ENCODE data around the gene MRPS7.
"Not testable (repeated sequence)": the region's sequence is repeated elsewhere in the genome, so short reads cannot be mapped to it uniquely, and the experiment has no call there.

MRPS7 gene

GRCh38 chr17:75271233-75271954 lies 9.7 kb downstream of the MRPS7 start:
- intact Hi-C loops (cut with micrococcal nuclease) = loop anchor here (5.0 kb wide), 1 partner anchor 141 kb away; no protein-coding TSS in a partner anchor
- Mint-ChIP-seq H3K4me3 (peak overlapping the region; percentile 81), H3K27ac (peak overlapping the region; percentile 96), H3K27me3 (no peaks in the 10 kb centered on the region), H3K9me3 (no peaks in the 10 kb centered on the region), H3K4me1 (ENCODE audit: low read depth) (peaks cover 74% of the 10 kb centered on the region), H3K36me3 (ENCODE audit: low read depth) (peaks cover 84% of the 10 kb centered on the region)

DNA sequence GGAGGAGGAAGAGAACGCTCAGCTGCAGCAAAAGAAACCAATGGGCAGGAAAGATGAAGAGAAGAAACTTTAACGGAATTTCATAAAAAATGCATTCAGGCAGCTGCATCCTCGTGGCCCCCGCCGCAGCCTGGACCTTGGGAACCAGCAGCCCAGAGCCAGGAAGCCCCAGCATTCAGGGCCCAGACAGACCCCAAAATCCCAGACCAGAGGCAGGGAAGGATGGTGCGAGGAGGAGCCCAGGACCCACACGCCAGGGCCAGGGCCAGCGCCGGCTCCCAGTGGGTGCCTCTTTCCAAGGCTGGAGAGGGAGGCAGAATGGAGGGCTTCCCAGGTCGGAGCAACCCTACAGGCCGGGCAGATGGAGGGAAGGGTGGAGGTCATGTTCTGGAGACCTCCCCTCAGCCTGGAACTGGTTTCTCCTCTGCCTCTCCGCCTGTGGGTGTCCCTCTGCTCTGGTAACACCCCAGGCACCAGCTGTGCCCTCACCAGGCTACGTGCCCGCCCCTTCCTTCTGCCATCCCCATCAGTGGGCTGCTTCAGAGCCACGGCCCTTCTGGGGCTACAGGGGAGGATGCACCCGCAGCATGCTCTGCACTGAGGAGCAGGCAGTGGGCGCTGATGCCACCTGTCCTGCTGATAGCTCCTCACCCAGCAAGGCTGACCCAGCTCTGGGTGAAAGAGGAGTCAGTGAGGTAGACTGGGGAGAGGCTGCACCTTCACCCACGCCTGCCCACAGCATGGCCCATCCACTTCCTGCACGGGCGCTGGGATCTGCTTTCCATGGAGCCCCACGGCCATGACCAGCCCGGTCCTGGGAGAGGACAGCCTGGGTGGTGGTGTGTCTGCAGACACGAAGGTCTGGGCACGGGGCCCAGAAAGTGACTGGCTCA lies 10.5 kb downstream of the MRPS7 start:
- no peaks in the 10 kb centered on the region for H3K27me3 Mint-ChIP-seq
- peaks cover 66% of the 10 kb centered on the region for H3K4me1 Mint-ChIP-seq (ENCODE audit: low read depth)
- intact Hi-C loops (cut with micrococcal nuclease) = loop anchor here (5.0 kb wide), 1 partner anchor 140 kb away; no protein-coding TSS in a partner anchor
- H3K27ac Mint-ChIP-seq = peak overlapping the region; percentile 96
- no peaks in the 10 kb centered on the region for H3K9me3 Mint-ChIP-seq
- peaks cover 84% of the 10 kb centered on the region for H3K36me3 Mint-ChIP-seq (ENCODE audit: low read depth)
- H3K4me3 Mint-ChIP-seq = peak overlapping the region; percentile 81

DNA sequence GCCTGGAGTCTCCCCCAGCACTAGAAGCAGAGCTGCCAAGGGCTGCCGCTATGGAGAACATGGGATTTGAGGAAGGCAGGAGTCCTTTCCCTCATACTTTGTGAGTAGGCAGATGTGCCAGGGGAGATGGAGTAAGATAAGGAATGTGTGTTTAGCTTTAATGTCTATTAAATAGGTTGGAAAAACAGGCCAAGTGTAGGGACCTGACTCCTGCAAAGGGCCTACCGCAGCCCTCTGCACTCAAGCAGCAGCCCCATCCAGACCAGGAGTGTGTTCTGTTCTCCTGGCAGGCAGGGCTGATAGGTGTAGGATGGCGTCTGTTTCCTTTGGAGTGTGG lies 11.1 kb downstream of the MRPS7 start:
- Mint-ChIP-seq H3K4me1 (ENCODE audit: low read depth) (peaks cover 60% of the 10 kb centered on the region), H3K27me3 (no peaks in the 10 kb centered on the region), H3K4me3 (peak overlapping the region; percentile 81), H3K27ac (peak overlapping the region; percentile 96), H3K9me3 (no peaks in the 10 kb centered on the region), H3K36me3 (ENCODE audit: low read depth) (peaks cover 84% of the 10 kb centered on the region)
- intact Hi-C loops (cut with micrococcal nuclease) = loop anchor here (5.0 kb wide), 1 partner anchor 139 kb away; no protein-coding TSS in a partner anchor

DNA sequence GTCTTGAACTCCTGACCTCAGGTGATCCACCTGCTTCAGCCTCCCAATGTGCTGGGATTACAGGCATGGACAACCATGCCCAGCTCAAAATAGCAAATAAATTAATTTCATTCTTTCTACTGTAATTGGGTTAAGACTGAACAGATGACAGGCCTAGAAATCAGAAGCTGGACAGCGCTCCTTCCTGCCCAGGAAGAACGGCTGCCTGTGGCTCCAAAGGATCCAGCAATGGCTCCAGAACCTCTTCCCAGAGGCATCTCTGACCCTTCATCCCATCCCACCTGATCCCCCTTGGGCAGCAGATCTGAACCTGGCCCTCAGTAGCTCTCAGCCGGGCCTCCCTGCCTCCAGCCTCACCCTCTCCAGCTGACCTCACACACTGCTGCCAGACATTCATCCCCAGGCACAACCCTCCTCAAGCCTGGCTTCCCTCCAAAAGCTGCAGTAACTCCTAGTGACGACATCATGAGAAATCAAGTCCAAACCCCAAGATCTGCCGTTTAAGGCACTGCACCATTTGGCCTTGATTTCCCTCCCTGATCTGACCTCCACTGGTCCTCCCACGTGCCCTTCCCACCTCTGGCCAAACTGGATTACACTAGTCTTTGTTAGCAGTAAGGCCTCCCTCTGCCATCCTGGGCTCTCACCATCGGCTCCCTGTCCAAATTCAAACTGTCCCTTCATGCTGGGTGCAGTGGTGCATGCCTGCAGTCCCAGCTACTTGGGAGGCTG lies 12.5 kb downstream of the MRPS7 start:
- Mint-ChIP-seq H3K27me3 (no peaks in the 10 kb centered on the region), H3K27ac (no peak overlapping the region), H3K9me3 (no peaks in the 10 kb centered on the region), H3K4me1 (ENCODE audit: low read depth) (peaks cover 47% of the 10 kb centered on the region), H3K4me3 (no peak overlapping the region), H3K36me3 (ENCODE audit: low read depth) (peaks cover 90% of the 10 kb centered on the region)
- intact Hi-C loops (cut with micrococcal nuclease) = loop anchor here (5.0 kb wide), 1 partner anchor 138 kb away; no protein-coding TSS in a partner anchor

GRCh38 chr17:75277664-75278071 lies 16.0 kb downstream of the MRPS7 start:
- H3K36me3 Mint-ChIP-seq (ENCODE audit: low read depth) = peaks cover 99% of the 10 kb centered on the region
- intact Hi-C loops (cut with micrococcal nuclease) = no loop called here
- no peak overlapping the region for H3K4me3 Mint-ChIP-seq
- H3K27me3 Mint-ChIP-seq = no peaks in the 10 kb centered on the region
- H3K27ac Mint-ChIP-seq = no peak overlapping the region
- H3K4me1 Mint-ChIP-seq (ENCODE audit: low read depth) = peaks cover 22% of the 10 kb centered on the region
- no peaks in the 10 kb centered on the region for H3K9me3 Mint-ChIP-seq

GRCh38 chr17:75280189-75280588 lies 18.5 kb downstream of the MRPS7 start:
- H3K4me1 Mint-ChIP-seq (ENCODE audit: low read depth); H3K27me3 Mint-ChIP-seq; intact Hi-C loops (cut with micrococcal nuclease); H3K27ac Mint-ChIP-seq; H3K9me3 Mint-ChIP-seq; H3K4me3 Mint-ChIP-seq: not testable (repeated sequence)
- H3K36me3 Mint-ChIP-seq (ENCODE audit: low read depth) = peaks cover 98% of the 10 kb centered on the region

- H3K9me3 Mint-ChIP-seq = no peaks in the 10 kb centered on the region
- H3K4me1 Mint-ChIP-seq (ENCODE audit: low read depth) = peaks cover 36% of the 10 kb centered on the region
- no peak overlapping the region for H3K27ac Mint-ChIP-seq
- H3K27me3 Mint-ChIP-seq = no peaks in the 10 kb centered on the region
- peaks cover 94% of the 10 kb centered on the region for H3K36me3 Mint-ChIP-seq (ENCODE audit: low read depth)
- intact Hi-C loops (cut with micrococcal nuclease) = loop anchor here (5.0 kb wide), 1 partner anchor 37 kb away; no protein-coding TSS in a partner anchor
- no peak overlapping the region for H3K4me3 Mint-ChIP-seq
Observed at GRCh38 chr17:75285123-75285522, 23.4 kb downstream of the MRPS7 start.

DNA sequence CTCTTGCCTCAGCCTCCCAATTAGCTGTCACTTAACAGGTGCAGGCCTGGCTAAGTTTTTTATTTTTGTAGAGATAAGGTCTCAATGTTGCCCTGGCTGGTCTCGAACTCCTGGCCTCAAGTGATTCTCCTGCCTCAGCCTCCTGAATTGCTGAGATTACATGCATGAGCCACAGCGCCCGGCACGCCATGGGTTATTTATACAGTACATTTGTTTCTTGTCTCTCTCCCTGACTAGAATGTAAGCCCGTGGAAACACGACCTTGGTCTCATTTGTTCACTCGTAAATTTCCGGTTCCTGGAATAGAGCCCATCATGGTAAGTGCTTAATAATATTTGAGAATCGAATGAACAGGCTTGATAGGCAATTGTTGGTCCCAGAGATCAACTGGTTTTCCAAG lies 25.5 kb downstream of the MRPS7 start:
- Mint-ChIP-seq H3K4me3 (no peak overlapping the region), H3K9me3 (no peaks in the 10 kb centered on the region), H3K27ac (peak overlapping the region; percentile 97), H3K27me3 (no peaks in the 10 kb centered on the region), H3K4me1 (ENCODE audit: low read depth) (peaks cover 55% of the 10 kb centered on the region), H3K36me3 (ENCODE audit: low read depth) (peaks cover 73% of the 10 kb centered on the region)
- intact Hi-C loops (cut with micrococcal nuclease) = loop anchor here (5.0 kb wide), 1 partner anchor 35 kb away; no protein-coding TSS in a partner anchor

DNA sequence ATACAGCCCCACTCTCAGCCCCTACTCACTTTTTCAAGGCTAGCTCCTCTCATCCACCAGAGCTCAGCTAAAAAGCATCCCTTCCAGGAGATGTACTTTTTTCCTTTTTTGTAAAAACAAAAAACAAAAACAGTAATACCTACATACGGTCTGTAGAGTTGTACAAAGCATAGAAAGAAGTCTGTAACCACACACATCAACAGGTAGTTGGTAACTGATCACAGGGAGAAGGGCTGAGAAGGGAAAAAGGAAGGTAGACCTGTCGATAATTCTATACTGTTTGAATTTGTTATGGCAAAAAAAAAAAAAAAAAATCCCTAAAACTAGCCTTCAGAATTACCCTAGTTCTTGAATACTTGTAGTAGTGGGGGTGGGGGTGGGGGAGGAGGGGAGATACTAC lies 26.7 kb downstream of the MRPS7 start:
- Mint-ChIP-seq H3K27ac (peak overlapping the region; percentile 97), H3K4me1 (ENCODE audit: low read depth) (peaks cover 67% of the 10 kb centered on the region), H3K27me3 (no peaks in the 10 kb centered on the region), H3K9me3 (no peaks in the 10 kb centered on the region), H3K36me3 (ENCODE audit: low read depth) (peaks cover 64% of the 10 kb centered on the region), H3K4me3 (peak overlapping the region; percentile 92)
- intact Hi-C loops (cut with micrococcal nuclease) = loop anchor here (2.0 to 5.0 kb wide), 2 partner anchors 34 to 116 kb away; partner anchors contain the start of gene GRB2

DNA sequence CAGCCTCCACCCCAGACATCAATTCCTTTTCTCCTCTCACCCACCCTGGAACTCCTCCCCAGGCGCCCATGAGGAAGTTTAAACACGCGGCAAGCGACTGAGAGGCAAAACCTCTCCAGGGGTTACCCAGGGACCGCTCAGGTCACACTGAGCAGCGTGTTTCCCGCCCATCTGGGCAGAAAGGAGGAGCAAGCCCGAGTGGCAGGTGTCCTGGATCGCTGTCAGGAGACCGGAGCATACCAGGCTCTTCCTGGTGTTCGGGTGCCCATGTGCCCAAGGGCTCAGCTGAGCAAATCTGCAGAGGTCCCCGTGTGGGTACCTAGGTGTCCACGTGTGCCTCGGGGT lies 27.1 kb downstream of the MRPS7 start:
- no peaks in the 10 kb centered on the region for H3K9me3 Mint-ChIP-seq
- peaks cover 60% of the 10 kb centered on the region for H3K36me3 Mint-ChIP-seq (ENCODE audit: low read depth)
- peak overlapping the region; percentile 92 for H3K4me3 Mint-ChIP-seq
- H3K27me3 Mint-ChIP-seq = no peaks in the 10 kb centered on the region
- intact Hi-C loops (cut with micrococcal nuclease) = loop anchor here (2.0 to 5.0 kb wide), 2 partner anchors 34 to 116 kb away; partner anchors contain the start of gene GRB2
- H3K4me1 Mint-ChIP-seq (ENCODE audit: low read depth) = peaks cover 67% of the 10 kb centered on the region
- H3K27ac Mint-ChIP-seq = peak overlapping the region; percentile 97

DNA sequence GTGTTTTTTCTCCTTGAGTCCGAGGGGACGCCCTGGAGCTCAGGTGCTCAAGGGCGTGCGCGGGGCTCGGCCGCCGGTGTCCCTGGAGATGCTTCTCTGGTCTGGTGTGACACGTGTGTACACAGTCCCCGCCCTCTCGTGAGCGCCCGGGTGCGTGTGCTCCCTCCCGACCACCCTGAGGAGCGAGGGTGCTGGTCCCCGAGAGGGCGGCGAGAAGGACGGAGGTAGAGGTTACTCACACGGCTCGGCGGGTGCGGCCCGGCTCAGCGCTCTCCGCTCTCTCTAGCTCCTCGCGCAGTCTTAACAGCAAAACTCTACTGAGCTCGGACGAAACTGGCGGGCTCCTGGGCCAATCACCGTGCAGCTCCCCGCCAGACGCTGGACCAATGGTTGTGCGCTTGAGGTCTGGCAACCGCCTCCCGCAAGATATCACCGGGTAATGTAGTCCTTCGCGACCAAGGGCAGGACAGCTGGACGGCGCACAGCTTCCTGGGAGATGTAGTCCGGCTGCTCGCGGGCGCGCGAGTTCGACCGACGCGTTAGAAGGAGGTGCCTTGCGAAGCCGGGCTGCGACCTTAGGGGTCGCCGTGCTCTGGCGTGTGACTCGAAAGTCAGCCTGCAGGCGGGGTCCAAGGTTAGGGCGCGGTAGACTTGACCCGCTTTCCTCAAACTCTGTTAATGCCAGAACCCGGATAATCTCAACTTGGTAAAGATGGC lies 27.6 kb downstream of the MRPS7 start, which contains the start of gene SLC25A19:
TSS of gene SLC25A19 (minus strand) at position 319 of the 717 bp plus-strand sequence. CDS start 2,669 bp downstream, outside the sequence.
- no peaks in the 10 kb centered on the region for H3K27me3 Mint-ChIP-seq
- peaks cover 55% of the 10 kb centered on the region for H3K36me3 Mint-ChIP-seq (ENCODE audit: low read depth)
- no peaks in the 10 kb centered on the region for H3K9me3 Mint-ChIP-seq
- H3K4me1 Mint-ChIP-seq (ENCODE audit: low read depth) = peaks cover 71% of the 10 kb centered on the region
- H3K4me3 Mint-ChIP-seq = peak within 1 kb of the TSS; percentile 92
- H3K27ac Mint-ChIP-seq = peak within 1 kb of the TSS; percentile 97
- intact Hi-C loops (cut with micrococcal nuclease) = loop anchor here (2.0 to 5.0 kb wide), 2 partner anchors 33 to 116 kb away; partner anchors contain the start of gene GRB2

- H3K9me3 Mint-ChIP-seq = no peaks in the 10 kb centered on the region
Observed at GRCh38 chr17:75289832-75290337, 28.2 kb downstream of the MRPS7 start.

More at GRCh38 chr17:75289832-75290337, 28.2 kb downstream of the MRPS7 start:
- intact Hi-C loops (cut with micrococcal nuclease) = loop anchor here (2.0 to 5.0 kb wide), 2 partner anchors 32 to 115 kb away; partner anchors contain the start of gene GRB2
- Mint-ChIP-seq H3K4me1 (ENCODE audit: low read depth) (peaks cover 77% of the 10 kb centered on the region), H3K36me3 (ENCODE audit: low read depth) (peaks cover 48% of the 10 kb centered on the region), H3K27ac (peak overlapping the region; percentile 97), H3K27me3 (no peaks in the 10 kb centered on the region), H3K4me3 (peak overlapping the region; percentile 92)
